HEK293T (cell line): Measurements from ENCODE around the gene EPHB4.

Experiments used
- ARNT ChIP-seq: fragments of 450-650 bp; IDR thresholded peaks from 2 replicates; pipeline ENCODE4 v1.6.1; 2017; ENCODE audit warnings: mild to moderate bottlenecking
- ELF4 ChIP-seq: fragments of 450-650 bp; IDR thresholded peaks from 2 replicates; pipeline ENCODE4 v1.6.1; 2017; ENCODE audit warnings: antibody characterized with exemption
- FOXA1 ChIP-seq: fragments of 450-650 bp; IDR thresholded peaks from 2 replicates; pipeline ENCODE4 v1.6.1; 2016; ENCODE audit warnings: mild to moderate bottlenecking
- FOXK2 ChIP-seq: fragments of 450-650 bp; IDR thresholded peaks from 2 replicates; pipeline ENCODE4 v1.6.1; 2016; ENCODE audit warnings: mild to moderate bottlenecking
- FOXM1 ChIP-seq: fragments of 450-650 bp; IDR thresholded peaks from 2 replicates; pipeline ENCODE4 v1.6.1; 2017; ENCODE audit warnings: mild to moderate bottlenecking, borderline replicate concordance
- HDGF ChIP-seq: fragments of 450-650 bp; IDR thresholded peaks from 2 replicates; pipeline ENCODE4 v1.6.1; 2017; ENCODE audit warnings: antibody characterized with exemption, borderline replicate concordance
- L3MBTL2 ChIP-seq: fragments of 450-650 bp; conservative IDR thresholded peaks from 2 replicates; pipeline ENCODE4 v1.6.1; 2016; ENCODE audit warnings: mild to moderate bottlenecking
- LEF1 ChIP-seq: fragments of 450-650 bp; IDR thresholded peaks from 2 replicates; pipeline ENCODE4 v1.6.1; 2017; ENCODE audit warnings: mild to moderate bottlenecking, borderline replicate concordance
- SP1 ChIP-seq: fragments of 450-650 bp; IDR thresholded peaks from 2 replicates; pipeline ENCODE4 v1.6.1; 2017
- TARDBP ChIP-seq: fragments of 450-650 bp; IDR thresholded peaks from 2 replicates; pipeline ENCODE4 v1.6.1; 2016

DNA sequence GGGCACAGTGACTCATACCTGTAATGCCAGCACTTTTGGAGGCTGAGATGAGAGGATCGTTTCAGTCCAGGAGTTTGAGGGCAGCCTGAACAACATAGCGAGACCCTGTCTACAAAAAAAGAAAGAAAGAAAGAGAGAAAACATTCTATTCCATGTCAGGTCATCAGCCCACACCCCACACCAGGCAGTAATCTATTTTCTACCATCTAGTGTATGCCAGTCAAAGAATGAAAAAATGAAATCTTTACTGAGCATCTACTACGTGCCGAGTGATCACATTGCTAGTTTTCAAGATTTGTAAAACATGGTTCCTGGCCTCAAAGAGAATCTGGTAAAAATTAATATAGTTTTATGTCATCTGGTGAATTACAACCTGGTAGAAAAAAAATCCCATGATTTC, 3.1 kb upstream of the EPHB4 start:
- TF ChIP-seq SP1: no peak
- no peak for TF ChIP-seq LEF1
- no peak for TF ChIP-seq TARDBP
- no peak for TF ChIP-seq FOXK2
- TF ChIP-seq HDGF: no peak
- TF ChIP-seq ARNT: no peak
- TF ChIP-seq ELF4: no peak
- TF ChIP-seq L3MBTL2: no peak
- no peak for TF ChIP-seq FOXM1
- no peak for TF ChIP-seq FOXA1
